Colonic mucosa (tissue), 4 donors: ENCODE data around the gene CPT1C. TPM values are rescaled to one million over a fixed set of nuclear protein-coding genes. Genes with fewer than 3 reads are reported as not detected.
A peak's percentile ranks its signal among the peaks of the same experiment; 100 is the strongest.

Source experiments
- DNase-seq: peaks from one replicate; pipeline ENCODE4 v3.0.0-alpha.2; 2020
- H3K27ac ChIP-seq: fragments of 200-600 bp; one replicate; pipeline ENCODE4 v1.8.0; 2021
- H3K27me3 ChIP-seq: fragments of 200-600 bp; one replicate; pipeline ENCODE4 v1.8.0; 2021
- H3K36me3 ChIP-seq: fragments of 200-600 bp; one replicate; pipeline ENCODE4 v1.8.0; 2021
- H3K4me1 ChIP-seq: fragments of 200-600 bp; one replicate; pipeline ENCODE4 v1.8.0; 2021; ENCODE audit warnings: mild to moderate bottlenecking
- H3K4me3 ChIP-seq: fragments of 200-600 bp; one replicate; pipeline ENCODE4 v1.8.0; 2021
- H3K9ac ChIP-seq, 2 donors: one replicate each; pipeline ENCODE4 v1.7.0; 2013; ENCODE audit warnings: control low read depth in 2 of 2, low read depth in 2 of 2, low read length in 2 of 2
- H3K9me3 ChIP-seq: fragments of 200-600 bp; one replicate; pipeline ENCODE4 v1.8.0; 2021
- CTCF ChIP-seq: fragments of 200-600 bp; IDR thresholded peaks from one replicate; pipeline ENCODE4 v1.8.0; 2022; ENCODE audit warnings: antibody characterized with exemption, mild to moderate bottlenecking
- intact Hi-C: fragments of 100-400 bp; cut with DNase I; formaldehyde crosslinking; loops from one replicate; pipeline ENCODE4 v1.14.1; 2022
- total RNA-seq, 2 donors: library from RNA; stranded (reverse); fragmentation: NEBNext Ultra II Directional in 1 of 2; extraction: Animal tissue kit (Norgen Biotek cat#: 25700) in 1 of 2; gene quantifications; one replicate each; pipeline ENCODE4 v1.2.1, GENCODE V29; 2021
- donor health status: healthy.
- donor health status: DM: no; HTN: no; CAD: no.
- donor health status: DM: no; HTN: no; CAD: no.

Gene CPT1C
- total RNA-seq, 2 donors from 2014 or later, result 1.2 to 2.0 TPM

GRCh38 chr19:49667473-49667872 lies 23.4 kb upstream of the CPT1C start:
- intact Hi-C loops, result no loop called here
- H3K27me3 ChIP-seq, result no peaks in the 10 kb centered on the region
- no peak overlapping the region for H3K27ac ChIP-seq
- no peak overlapping the region for H3K4me3 ChIP-seq
- no peak for DNase-seq
- no peaks in the 10 kb centered on the region for H3K9me3 ChIP-seq
- TF ChIP-seq CTCF, result no peak
- no peaks in the 10 kb centered on the region for H3K36me3 ChIP-seq
- peaks cover 12% of the 10 kb centered on the region for H3K4me1 ChIP-seq
- no peak overlapping the region for H3K9ac ChIP-seq

DNA sequence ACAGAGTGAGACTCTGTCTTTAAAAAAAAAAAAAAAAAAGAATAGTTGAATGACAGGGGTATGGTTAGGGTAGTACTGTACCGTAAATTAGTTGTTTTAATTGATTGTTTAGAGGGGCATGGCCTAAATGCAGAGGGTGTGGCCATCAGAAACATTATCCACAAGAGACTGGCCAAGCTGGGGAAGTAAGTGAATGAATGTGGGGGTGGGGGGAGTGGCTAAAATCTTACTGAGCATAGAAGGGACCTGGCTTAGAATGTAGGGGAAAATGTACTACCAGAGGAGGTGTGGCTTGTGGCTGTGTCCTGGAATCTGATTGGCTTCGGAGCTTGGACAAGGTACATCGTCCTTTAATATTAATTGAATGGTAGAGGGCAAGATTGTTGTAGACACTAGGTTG lies 21.4 kb upstream of the CPT1C start:
- H3K27me3 ChIP-seq, result no peaks in the 10 kb centered on the region
- intact Hi-C loops, result no loop called here
- no peak overlapping the region for H3K27ac ChIP-seq
- no peak overlapping the region for H3K4me3 ChIP-seq
- H3K9me3 ChIP-seq, result no peaks in the 10 kb centered on the region
- no peak for TF ChIP-seq CTCF
- H3K9ac ChIP-seq, result no peak overlapping the region
- no peak for DNase-seq
- peaks cover 7% of the 10 kb centered on the region for H3K4me1 ChIP-seq
- no peaks in the 10 kb centered on the region for H3K36me3 ChIP-seq

DNA sequence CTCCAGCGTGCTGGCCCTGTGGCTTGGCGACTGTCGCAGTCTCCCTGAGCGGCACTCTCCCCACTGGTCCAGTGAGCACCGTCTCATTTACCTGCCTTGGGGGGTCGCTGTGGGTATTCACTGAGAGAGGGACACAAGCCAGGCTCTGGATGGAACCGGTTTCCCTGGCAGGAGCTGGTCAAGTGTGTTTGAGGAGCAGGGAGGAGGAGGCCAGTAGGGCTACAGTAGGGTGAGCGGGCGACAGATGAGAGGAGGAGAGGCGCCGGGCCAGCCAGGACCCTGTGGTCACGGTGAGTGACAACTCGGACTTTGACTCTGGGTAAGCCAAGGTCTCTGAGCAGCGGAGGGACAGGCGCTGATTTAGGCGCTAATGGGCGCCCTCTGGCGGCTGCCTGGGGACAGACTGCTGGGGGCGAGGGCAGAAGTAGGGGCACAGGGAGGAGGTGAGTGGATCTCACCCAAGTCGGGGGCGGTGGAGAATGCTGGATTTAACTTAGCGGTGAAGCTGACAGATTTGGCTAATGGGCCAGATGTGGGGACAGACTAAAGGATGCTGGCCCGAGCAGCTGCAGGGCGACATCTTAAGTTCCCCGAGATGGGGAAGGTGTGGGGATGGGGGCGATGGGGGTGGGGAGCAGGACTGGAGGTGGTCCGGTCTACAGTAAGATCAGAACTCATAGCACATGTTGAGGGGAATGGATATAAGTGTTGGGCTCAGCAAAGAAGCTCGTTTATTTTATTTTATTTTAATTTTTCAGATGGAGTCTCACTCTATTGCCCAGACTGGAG lies 18.6 kb upstream of the CPT1C start:
- TF ChIP-seq CTCF, result peak; percentile 86
- intact Hi-C loops, result loop anchor here (5.0 kb wide), 2 partner anchors 95 to 165 kb away; no protein-coding TSS in a partner anchor
- peak; percentile 84 for DNase-seq
- peak overlapping the region; percentile 37 to 61 for H3K9ac ChIP-seq
- H3K4me3 ChIP-seq, result no peak overlapping the region
- H3K27me3 ChIP-seq, result no peaks in the 10 kb centered on the region
- H3K9me3 ChIP-seq, result no peaks in the 10 kb centered on the region
- H3K36me3 ChIP-seq, result no peaks in the 10 kb centered on the region
- no peaks in the 10 kb centered on the region for H3K4me1 ChIP-seq
- H3K27ac ChIP-seq, result peak overlapping the region; percentile 24

DNA sequence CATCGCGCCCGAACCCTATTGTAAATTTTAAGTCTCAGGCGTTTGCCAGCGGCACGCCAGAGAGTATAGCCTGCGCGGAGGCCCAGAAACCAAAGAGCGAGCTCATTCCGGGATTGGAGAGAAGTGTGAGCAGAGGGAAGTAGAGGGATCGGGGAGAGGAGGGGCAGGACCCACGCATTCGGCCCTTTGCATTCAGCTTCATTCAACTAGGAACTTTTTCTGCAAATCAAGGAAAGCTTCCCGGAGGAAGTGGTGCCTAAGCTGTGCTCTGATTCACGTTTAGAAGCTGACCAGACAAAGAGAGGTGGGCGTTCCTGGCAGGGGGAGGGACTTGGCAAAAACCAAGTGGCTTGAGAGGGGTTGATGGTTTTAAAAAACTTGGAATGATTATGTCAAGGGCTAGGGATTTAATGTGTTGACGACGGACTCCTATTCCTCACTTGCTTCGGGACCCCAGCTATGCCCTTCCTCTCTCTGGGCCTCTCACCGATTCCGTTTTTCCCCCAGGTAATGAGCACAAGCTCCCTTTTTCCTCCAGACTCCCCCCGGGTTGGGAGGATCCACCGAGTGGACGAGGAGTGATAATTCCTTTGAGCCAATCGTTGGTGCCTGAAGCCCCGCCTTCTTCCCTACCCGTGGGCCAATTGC lies 14.7 kb upstream of the CPT1C start:
- intact Hi-C loops, result no loop called here
- no peak for TF ChIP-seq CTCF
- peaks cover 12% of the 10 kb centered on the region for H3K4me1 ChIP-seq
- no peaks in the 10 kb centered on the region for H3K36me3 ChIP-seq
- peak; percentile 90 for DNase-seq
- H3K27ac ChIP-seq, result peak overlapping the region; percentile 88
- H3K4me3 ChIP-seq, result peak overlapping the region; percentile 29
- no peaks in the 10 kb centered on the region for H3K27me3 ChIP-seq
- H3K9ac ChIP-seq, result peak overlapping the region; percentile 28 to 81
- no peaks in the 10 kb centered on the region for H3K9me3 ChIP-seq

GRCh38 chr19:49676784-49677230 lies 14.1 kb upstream of the CPT1C start:
- intact Hi-C loops, result no loop called here
- H3K4me3 ChIP-seq, result peak overlapping the region; percentile 66
- no peaks in the 10 kb centered on the region for H3K36me3 ChIP-seq
- DNase-seq, result peak; percentile 100
- H3K9ac ChIP-seq, result peak overlapping the region; percentile 82 to 97
- no peaks in the 10 kb centered on the region for H3K27me3 ChIP-seq
- TF ChIP-seq CTCF, result no peak
- no peaks in the 10 kb centered on the region for H3K9me3 ChIP-seq
- H3K4me1 ChIP-seq, result peaks cover 12% of the 10 kb centered on the region
- H3K27ac ChIP-seq, result peak overlapping the region; percentile 88
